H1 (cell line): Measurements from ENCODE around the gene MACROD2. TPM values are rescaled to one million over a fixed set of nuclear protein-coding genes. Genes with fewer than 3 reads are reported as not detected.
A peak's percentile ranks its signal among the peaks of the same experiment; 100 is the strongest.

ENCODE experiments used
- CTCF ChIA-PET: fragments of 300-600 bp; sonication (Branson Sonifier 250); formaldehyde crosslinking; loops from one replicate; lab custom pipeline; 2021; ENCODE audit not compliant: partially characterized antibody; lab: Charles Lee
- POLR2A ChIA-PET: fragments of 300-600 bp; sonication (Branson Sonifier 250); formaldehyde crosslinking; loops from one replicate; lab custom pipeline; 2021; ENCODE audit warnings: inconsistent platforms; ENCODE audit not compliant: partially characterized antibody; lab: Charles Lee
- DNase-seq, 2 experiments: peaks; one replicate each; pipeline versions ENCODE4 v3.0.0 to v3.0.0-alpha.2; 2010 to 2022; ENCODE audit warnings: low spot score in 2 of 2, low read depth in 1 of 2, mixed read lengths in 1 of 2
- FAIRE-seq: peaks from 2 replicates; lab custom pipeline; 2011; peaks lifted over from hg19 to GRCh38; lab: Jason Lieb, UNC
- H2AFZ ChIP-seq: 2 replicates; pipeline ENCODE4 v1.8.1; 2012; ENCODE audit warnings: low read length, inconsistent platforms
- H2AK5ac ChIP-seq: 2 replicates; pipeline ENCODE4 v1.6.1; 2013; ENCODE audit warnings: low read depth, low read length
- H2BK120ac ChIP-seq: replicated peaks from 2 replicates; pipeline ENCODE3; 2013; ENCODE audit warnings: low read depth, low read length, inconsistent platforms
- H2BK12ac ChIP-seq: 2 replicates; pipeline ENCODE4 v1.6.1; 2013; ENCODE audit warnings: low read depth, low read length
- H2BK15ac ChIP-seq: 2 replicates; pipeline ENCODE4 v1.6.1; 2013; ENCODE audit warnings: low read length
- H2BK20ac ChIP-seq: 2 replicates; pipeline ENCODE4 v1.6.1; 2013; ENCODE audit warnings: low read length
- H2BK5ac ChIP-seq: 2 replicates; pipeline ENCODE4 v1.6.1; 2013; ENCODE audit warnings: low read depth, low read length
- H3K14ac ChIP-seq: 2 replicates; pipeline ENCODE4 v1.6.1; 2013; ENCODE audit warnings: inconsistent platforms; ENCODE audit not compliant: insufficient read length
- H3K18ac ChIP-seq: 2 replicates; pipeline ENCODE4 v1.6.1; 2013; ENCODE audit warnings: low read length; ENCODE audit errors: extremely low read depth
- H3K23ac ChIP-seq: 2 replicates; pipeline ENCODE4 v1.6.1; 2013; ENCODE audit warnings: inconsistent platforms; ENCODE audit not compliant: insufficient read length
- H3K23me2 ChIP-seq: 2 replicates; pipeline ENCODE4 v1.6.1; 2013; ENCODE audit warnings: low read depth, low read length
- H3K27ac ChIP-seq: 2 replicates; pipeline ENCODE4 v1.6.1; 2011; ENCODE audit warnings: low read depth, low read length, inconsistent platforms
- H3K27me3 ChIP-seq, 4 experiments: replicated peaks in 1 of 4; 1 replicate in 1 of 4; 2 replicates in 3 of 4; pipeline versions ENCODE4 v1.6.1 to v1.8.1; 2011 to 2013; ENCODE audit warnings: low read length in 3 of 4, mild to moderate bottlenecking in 3 of 4, inconsistent platforms in 2 of 4, mixed read lengths in 2 of 4, moderate library complexity in 1 of 4; ENCODE audit not compliant: control insufficient read depth in 3 of 4, insufficient read depth in 3 of 4; ENCODE audit errors: extremely low read depth in 1 of 4
- H3K36me3 ChIP-seq, 4 experiments: 2 replicates each; pipeline versions ENCODE4 v1.6.1 to v1.8.1; 2011 to 2013; ENCODE audit warnings: mild to moderate bottlenecking in 4 of 4, low read length in 3 of 4, moderate library complexity in 2 of 4, control low read depth in 1 of 4, inconsistent platforms in 1 of 4; ENCODE audit not compliant: insufficient read depth in 4 of 4, control insufficient read depth in 2 of 4
- H3K4ac ChIP-seq: replicated peaks from 2 replicates; pipeline ENCODE3; 2013; ENCODE audit warnings: low read length, low read depth, mixed read lengths, inconsistent platforms; ENCODE audit not compliant: insufficient read length
- H3K4me1 ChIP-seq, 4 experiments: replicated peaks in 1 of 4; 1 replicate in 1 of 4; 2 replicates in 3 of 4; pipeline versions ENCODE4 v1.6.1 to v1.8.1; 2011 to 2013; ENCODE audit warnings: low read length in 3 of 4, inconsistent platforms in 2 of 4, mixed read lengths in 1 of 4; ENCODE audit not compliant: insufficient read depth in 4 of 4, control insufficient read depth in 3 of 4
- H3K4me2 ChIP-seq, 2 experiments: 2 replicates each; pipeline versions ENCODE4 v1.6.1 to v1.8.1; 2011 to 2013; ENCODE audit warnings: low read depth in 2 of 2, low read length in 2 of 2, control low read depth in 1 of 2, inconsistent platforms in 1 of 2, mild to moderate bottlenecking in 1 of 2; ENCODE audit not compliant: insufficient read depth in 1 of 2
- H3K4me3 ChIP-seq, 4 experiments: fragments of 200-600, 300-600 bp in 1 of 4; sonication (generic), shearing (Covaris generic), sonication (Bioruptor Twin) in 1 of 4; 2 replicates each; pipeline versions ENCODE4 v1.5.1 to v1.8.1; 2011 to 2016; ENCODE audit warnings: low read length in 4 of 4, low read depth in 3 of 4, control low read depth in 2 of 4, inconsistent platforms in 2 of 4, mild to moderate bottlenecking in 2 of 4, mixed read lengths in 1 of 4, moderate library complexity in 1 of 4; ENCODE audit not compliant: insufficient read depth in 2 of 4; ENCODE audit errors: extremely low read depth in 1 of 4
- H3K56ac ChIP-seq: replicated peaks from 2 replicates; pipeline ENCODE3; 2013; ENCODE audit warnings: low read depth, mild to moderate bottlenecking, mixed read lengths, low read length, inconsistent platforms; ENCODE audit not compliant: insufficient read length
- H3K79me1 ChIP-seq: 2 replicates; pipeline ENCODE4 v1.6.1; 2013; ENCODE audit warnings: low read depth, low read length, control low read depth
- H3K79me2 ChIP-seq, 2 experiments: 2 replicates each; pipeline versions ENCODE4 v1.6.1 to v1.8.1; 2012 to 2013; ENCODE audit warnings: low read length in 2 of 2, mild to moderate bottlenecking in 2 of 2, inconsistent platforms in 1 of 2; ENCODE audit not compliant: insufficient read depth in 2 of 2, control insufficient read depth in 1 of 2
- H3K9ac ChIP-seq, 4 experiments: replicated peaks in 1 of 4; 1 replicate in 1 of 4; 2 replicates in 3 of 4; pipeline versions ENCODE4 v1.6.1 to v1.8.1; 2011 to 2013; ENCODE audit warnings: low read depth in 3 of 4, low read length in 3 of 4, control low read depth in 2 of 4, mild to moderate bottlenecking in 2 of 4, moderate library complexity in 2 of 4, inconsistent platforms in 1 of 4; ENCODE audit errors: extremely low read depth in 1 of 4
- H3K9me3 ChIP-seq, 2 experiments: 2 replicates each; pipeline versions ENCODE4 v1.6.1 to v1.8.1; 2012 to 2013; ENCODE audit warnings: mild to moderate bottlenecking in 2 of 2, moderate library complexity in 2 of 2, control low read depth in 1 of 2, inconsistent platforms in 1 of 2, low read depth in 1 of 2, low read length in 1 of 2, mixed read lengths in 1 of 2; ENCODE audit not compliant: insufficient read depth in 2 of 2
- H4K20me1 ChIP-seq, 2 experiments: replicated peaks in 1 of 2; 2 replicates each; pipeline versions ENCODE3 to v1.8.1; 2011 to 2013; ENCODE audit warnings: inconsistent platforms in 2 of 2, low read length in 2 of 2, mild to moderate bottlenecking in 1 of 2; ENCODE audit not compliant: insufficient read depth in 2 of 2, control insufficient read depth in 1 of 2
- H4K5ac ChIP-seq: 2 replicates; pipeline ENCODE4 v1.6.1; 2013; ENCODE audit warnings: low read length, low read depth, mixed read lengths, inconsistent platforms; ENCODE audit not compliant: insufficient read length
- H4K8ac ChIP-seq: 2 replicates; pipeline ENCODE4 v1.8.0; 2013; ENCODE audit warnings: mild to moderate bottlenecking, moderate library complexity, low read length, inconsistent platforms; ENCODE audit not compliant: insufficient read depth; ENCODE audit errors: extremely low read depth
- H4K91ac ChIP-seq: replicated peaks from 2 replicates; pipeline ENCODE3; 2013; ENCODE audit warnings: low read length, mixed read lengths, inconsistent platforms; ENCODE audit not compliant: insufficient read length
- CTCF ChIP-seq, 3 experiments: IDR thresholded peaks; 1 replicate in 2 of 3; 2 replicates in 1 of 3; pipeline versions ENCODE4 v1.5.1 to v1.6.1; 2011; ENCODE audit warnings: low read length in 3 of 3, mild to moderate bottlenecking in 3 of 3, inconsistent platforms in 2 of 3, low read depth in 1 of 3, moderate library complexity in 1 of 3; ENCODE audit not compliant: insufficient read depth in 1 of 3; ENCODE audit errors: control extremely low read depth in 1 of 3
- SUZ12 ChIP-seq: fragments of 200-600 bp; sonication (generic); IDR thresholded peaks from 2 replicates; pipeline ENCODE4 v1.6.1; 2012; ENCODE audit warnings: mild to moderate bottlenecking, inconsistent platforms, low read length, moderate library complexity, mixed read lengths
- WGBS, 2 experiments: shearing (Covaris generic) in 1 of 2; methylation state at CpG; one replicate each; pipeline versions ENCODE4 v1.1.6 to v1.1.7; 2013 to 2015; ENCODE audit warnings: low lambda C conversion rate in 2 of 2, mixed read lengths in 2 of 2, inconsistent platforms in 1 of 2, low coverage in 1 of 2, missing lambda C conversion rate in 1 of 2; ENCODE audit not compliant: insufficient replicate concordance in 2 of 2, insufficient coverage in 1 of 2, insufficient read length in 1 of 2; ENCODE audit errors: extremely low coverage in 1 of 2, missing lambda C conversion rate in 1 of 2; 5-methylcytosine and 5-hydroxymethylcytosine counted together
- polyA plus RNA-seq, 7 experiments: library from polyadenylated mRNA; depleted of rRNA in 3 of 7; stranded (reverse) in 5 of 7; unstranded in 2 of 7; fragments of >200 nt in 5 of 7; fragments of 200-250 nt in 2 of 7; gene quantifications; 1 replicate in 5 of 7; 2 replicates in 1 of 7; 4 replicates in 1 of 7; pipeline versions ENCODE4 v1.2.1 to v1.2.3, GENCODE V29; 2011 to 2013; ENCODE audit warnings: missing spikeins in 2 of 7, mixed read lengths in 2 of 7
- total RNA-seq: library from RNA; stranded (reverse); fragmentation: NEBNext Ultra II Directional; extraction: Animal tissue kit (Norgen Biotek cat#: 25700); gene quantifications from 2 replicates; pipeline ENCODE4 v1.2.1, GENCODE V29; 2021

The MACROD2 gene
- total and polyA plus RNA-seq, 2 of the 8 experiments (the other 6 are each of a cell fraction or from before 2014, with no cell fraction given) = 0.70 to 3.9 TPM

- H3K56ac ChIP-seq = no peak overlapping the region
- H3K23me2 ChIP-seq = peaks cover 10% of the 10 kb centered on the region; the same call in 1 of the 2 replicates
- 89% methylated on average over 1 of the region's 1 CpG; no CpG with 5 or more reads in 1 of the 2 experiments for WGBS, 2 experiments
- H3K27me3 ChIP-seq = peaks cover 0 to 5% (median 4%) of the 10 kb centered on the region in 4 experiments; a peak in 5 of 7 replicates
- no peak overlapping the region for H2AFZ ChIP-seq
- H2BK20ac ChIP-seq = no peak overlapping the region
- no peak overlapping the region for H3K14ac ChIP-seq
- no peaks in the 10 kb centered on the region for H3K36me3 ChIP-seq
- FAIRE-seq = no peak
- no peaks in the 10 kb centered on the region for H3K79me2 ChIP-seq
- H4K91ac ChIP-seq = no peak overlapping the region
- peaks cover 0 to 3% of the 10 kb centered on the region in 2 experiments; a peak in 1 of 4 replicates for H3K9me3 ChIP-seq
- no peak overlapping the region for H3K18ac ChIP-seq
- no peak overlapping the region for H3K23ac ChIP-seq
- no peak overlapping the region for H3K4ac ChIP-seq
- H2BK5ac ChIP-seq = no peak overlapping the region
- no peaks in the 10 kb centered on the region for H4K20me1 ChIP-seq
- no peaks in the 10 kb centered on the region for H3K79me1 ChIP-seq
- no peak overlapping the region for H3K9ac ChIP-seq
- H4K5ac ChIP-seq = no peak overlapping the region
- no peak overlapping the region for H4K8ac ChIP-seq
- no peak overlapping the region for H3K4me3 ChIP-seq
- peaks cover 0 to 4% (median 1%) of the 10 kb centered on the region in 4 experiments; a peak in 3 of 7 replicates for H3K4me1 ChIP-seq
- no peak overlapping the region for H2BK120ac ChIP-seq
- H3K27ac ChIP-seq = no peak overlapping the region
- H2BK15ac ChIP-seq = no peak overlapping the region
- no peak overlapping the region for H2AK5ac ChIP-seq
- POLR2A ChIA-PET = no interaction called here
- no peak for DNase-seq
- TF ChIP-seq SUZ12 (no peak), CTCF (IDR thresholded peaks at IDR 0.05; ENCODE audit: control extremely low read depth in 1 of 3, insufficient read depth in 1 of 3, low read depth in 1 of 3, low read length in 3 of 3) (peak in 1 of 3 experiments; percentile 5; a peak in 1 of 4 replicates)
- TF ChIP-seq, all 59 proteins: peak for 1
- CTCF ChIA-PET = interaction anchor here (0.9 to 1.8 kb wide), 2 partner anchors 14 to 172 kb away, joined by 4 to 8 read pairs; no protein-coding TSS in a partner anchor
- no peak overlapping the region for H3K4me2 ChIP-seq
- H2BK12ac ChIP-seq = no peak overlapping the region
Measured at GRCh38 chr20:13991311-13991710, 4.0 kb upstream of the MACROD2 start.
